Adrenal gland (tissue), 5 donors: ENCODE measurements around the gene TNS1.

Experiments
- CTCF ChIP-seq, 6 experiments: fragments of 450-650 bp in 4 of 6; fragments of 200-600 bp in 2 of 6; sonication (generic) in 1 of 6; IDR thresholded peaks; 1 replicate in 5 of 6; 2 replicates in 1 of 6; pipeline versions ENCODE4 v1.5.1 to v1.8.0; 2016 to 2021; ENCODE audit warnings: antibody characterized with exemption in 6 of 6, mild to moderate bottlenecking in 2 of 6, moderate library complexity in 1 of 6
- POLR2A ChIP-seq, 2 donors: fragments of 450-650 bp; IDR thresholded peaks; one replicate each; pipeline ENCODE4 v1.6.1; 2017; ENCODE audit warnings: antibody characterized with exemption in 2 of 2, mild to moderate bottlenecking in 2 of 2, moderate library complexity in 1 of 2
- donor health status: DM: no; HTN: no; CAD: no.

GRCh38 chr2:217880891-217881290, 121.9 kb downstream of the TNS1 start:
- no peak for TF ChIP-seq CTCF (IDR thresholded peaks at IDR 0.05)
- TF ChIP-seq POLR2A (IDR thresholded peaks at IDR 0.05) = no peak
